ENCODE data around the gene RENBP.

- TF ChIP-seq, protein P1, sequence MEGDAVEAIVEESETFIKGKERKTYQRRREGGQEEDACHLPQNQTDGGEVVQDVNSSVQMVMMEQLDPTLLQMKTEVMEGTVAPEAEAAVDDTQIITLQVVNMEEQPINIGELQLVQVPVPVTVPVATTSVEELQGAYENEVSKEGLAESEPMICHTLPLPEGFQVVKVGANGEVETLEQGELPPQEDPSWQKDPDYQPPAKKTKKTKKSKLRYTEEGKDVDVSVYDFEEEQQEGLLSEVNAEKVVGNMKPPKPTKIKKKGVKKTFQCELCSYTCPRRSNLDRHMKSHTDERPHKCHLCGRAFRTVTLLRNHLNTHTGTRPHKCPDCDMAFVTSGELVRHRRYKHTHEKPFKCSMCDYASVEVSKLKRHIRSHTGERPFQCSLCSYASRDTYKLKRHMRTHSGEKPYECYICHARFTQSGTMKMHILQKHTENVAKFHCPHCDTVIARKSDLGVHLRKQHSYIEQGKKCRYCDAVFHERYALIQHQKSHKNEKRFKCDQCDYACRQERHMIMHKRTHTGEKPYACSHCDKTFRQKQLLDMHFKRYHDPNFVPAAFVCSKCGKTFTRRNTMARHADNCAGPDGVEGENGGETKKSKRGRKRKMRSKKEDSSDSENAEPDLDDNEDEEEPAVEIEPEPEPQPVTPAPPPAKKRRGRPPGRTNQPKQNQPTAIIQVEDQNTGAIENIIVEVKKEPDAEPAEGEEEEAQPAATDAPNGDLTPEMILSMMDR (IDR thresholded peaks at IDR 0.05): no peak
- no peak for TF ChIP-seq POLR2A (IDR thresholded peaks at IDR 0.05)
Measured at GRCh38 chrX:153992180-153992579, 47.7 kb upstream of the RENBP start.
